Ovary (tissue), 3 donors: ENCODE results near the gene RAB22A.
"Not testable (repeated sequence)": the region's sequence is repeated elsewhere in the genome, so short reads cannot be mapped to it uniquely, and the experiment has no call there.

Experiments used
- EP300 ChIP-seq: sonication (generic); formaldehyde crosslinking; IDR thresholded peaks from one replicate; pipeline ENCODE4 v1.6.1; 2017; ENCODE audit warnings: antibody characterized with exemption
- TF ChIP-seq, protein P1 (sequence below), 3 donors: fragments of 450-650 bp in 2 of 3; fragments of 200-600 bp in 1 of 3; IDR thresholded peaks; one replicate each; pipeline versions ENCODE4 v1.5.1 to v1.8.0; 2016 to 2022; ENCODE audit warnings: antibody characterized with exemption in 3 of 3, mild to moderate bottlenecking in 1 of 3
- donor health status: DM: no; HTN: no; CAD: no.

DNA sequence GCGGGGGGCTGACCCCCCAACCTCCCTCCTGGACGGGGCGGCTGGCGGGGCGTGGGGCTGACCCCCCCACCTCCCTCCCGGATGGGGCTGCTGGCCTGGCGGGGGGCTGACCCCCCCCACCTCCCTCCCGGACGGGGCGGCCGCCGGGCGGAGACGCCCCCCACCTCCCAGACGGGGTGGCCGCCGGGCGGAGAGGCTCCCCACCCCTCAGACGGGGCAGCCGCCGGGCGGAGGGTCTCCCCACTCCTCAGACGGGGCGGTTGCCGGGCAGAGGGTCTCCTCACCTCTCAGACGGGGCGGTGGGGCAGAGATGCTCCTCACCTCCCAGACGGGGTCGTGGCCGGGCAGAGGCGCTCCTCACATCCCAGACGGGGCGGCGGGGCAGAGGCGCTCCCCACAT is 104.7 kb downstream of the RAB22A start:
- TF ChIP-seq, protein P1, sequence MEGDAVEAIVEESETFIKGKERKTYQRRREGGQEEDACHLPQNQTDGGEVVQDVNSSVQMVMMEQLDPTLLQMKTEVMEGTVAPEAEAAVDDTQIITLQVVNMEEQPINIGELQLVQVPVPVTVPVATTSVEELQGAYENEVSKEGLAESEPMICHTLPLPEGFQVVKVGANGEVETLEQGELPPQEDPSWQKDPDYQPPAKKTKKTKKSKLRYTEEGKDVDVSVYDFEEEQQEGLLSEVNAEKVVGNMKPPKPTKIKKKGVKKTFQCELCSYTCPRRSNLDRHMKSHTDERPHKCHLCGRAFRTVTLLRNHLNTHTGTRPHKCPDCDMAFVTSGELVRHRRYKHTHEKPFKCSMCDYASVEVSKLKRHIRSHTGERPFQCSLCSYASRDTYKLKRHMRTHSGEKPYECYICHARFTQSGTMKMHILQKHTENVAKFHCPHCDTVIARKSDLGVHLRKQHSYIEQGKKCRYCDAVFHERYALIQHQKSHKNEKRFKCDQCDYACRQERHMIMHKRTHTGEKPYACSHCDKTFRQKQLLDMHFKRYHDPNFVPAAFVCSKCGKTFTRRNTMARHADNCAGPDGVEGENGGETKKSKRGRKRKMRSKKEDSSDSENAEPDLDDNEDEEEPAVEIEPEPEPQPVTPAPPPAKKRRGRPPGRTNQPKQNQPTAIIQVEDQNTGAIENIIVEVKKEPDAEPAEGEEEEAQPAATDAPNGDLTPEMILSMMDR (IDR thresholded peaks at IDR 0.05) = not testable (repeated sequence)
- TF ChIP-seq EP300 = not testable (repeated sequence)
